HPDE6-E6E7 (cell line): ENCODE results near the gene LMNTD2.

Source experiments
- DNase-seq: peaks from one replicate; pipeline ENCODE4 v3.0.0; 2011; ENCODE audit warnings: missing footprints; ENCODE audit errors: extremely low spot score

LMNTD2 gene

DNA sequence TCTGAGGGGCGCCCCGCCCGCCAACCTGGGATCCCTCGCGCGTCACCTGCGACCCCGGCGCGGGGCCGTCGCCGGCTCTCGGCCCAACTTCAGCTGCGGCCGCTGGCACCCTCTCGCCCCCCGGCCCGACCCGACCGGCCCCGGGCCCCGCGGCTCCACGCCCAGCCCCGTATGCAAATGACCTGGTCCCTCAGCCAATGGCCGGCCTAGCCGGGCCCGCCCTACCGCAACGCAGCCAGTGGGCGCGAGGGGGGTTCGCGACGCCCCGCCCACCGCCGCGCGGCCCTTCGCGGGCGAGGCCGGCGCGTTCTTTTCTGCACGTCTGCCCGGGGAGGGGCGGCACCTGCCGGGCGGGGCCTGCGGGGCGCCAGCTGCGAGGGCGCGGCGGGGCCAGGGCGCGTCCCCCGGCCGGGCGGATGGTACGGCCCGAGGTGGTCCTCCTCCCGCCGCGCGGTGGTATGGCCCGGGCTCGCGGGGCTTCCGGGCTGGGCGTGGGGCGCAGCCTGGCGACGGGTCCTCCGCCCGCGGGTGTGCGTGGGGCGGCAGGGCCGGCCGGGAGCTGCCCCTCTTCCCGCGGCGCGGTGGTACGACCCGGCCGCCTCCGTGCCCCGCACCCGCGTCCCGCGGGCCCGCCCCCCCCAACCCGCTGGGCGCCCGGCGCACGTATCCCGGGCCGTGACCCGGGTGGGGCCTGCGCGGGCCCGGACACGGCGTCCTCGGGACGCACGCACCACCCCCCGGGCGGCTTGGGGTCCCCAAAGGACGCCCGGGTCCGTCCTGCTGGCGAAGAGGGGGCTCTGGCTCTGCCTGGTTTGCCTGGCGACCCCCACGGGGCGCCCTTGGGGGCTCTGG lies 8.0 kb upstream of the LMNTD2 start:
- peak; percentile 89 for DNase-seq

DNA sequence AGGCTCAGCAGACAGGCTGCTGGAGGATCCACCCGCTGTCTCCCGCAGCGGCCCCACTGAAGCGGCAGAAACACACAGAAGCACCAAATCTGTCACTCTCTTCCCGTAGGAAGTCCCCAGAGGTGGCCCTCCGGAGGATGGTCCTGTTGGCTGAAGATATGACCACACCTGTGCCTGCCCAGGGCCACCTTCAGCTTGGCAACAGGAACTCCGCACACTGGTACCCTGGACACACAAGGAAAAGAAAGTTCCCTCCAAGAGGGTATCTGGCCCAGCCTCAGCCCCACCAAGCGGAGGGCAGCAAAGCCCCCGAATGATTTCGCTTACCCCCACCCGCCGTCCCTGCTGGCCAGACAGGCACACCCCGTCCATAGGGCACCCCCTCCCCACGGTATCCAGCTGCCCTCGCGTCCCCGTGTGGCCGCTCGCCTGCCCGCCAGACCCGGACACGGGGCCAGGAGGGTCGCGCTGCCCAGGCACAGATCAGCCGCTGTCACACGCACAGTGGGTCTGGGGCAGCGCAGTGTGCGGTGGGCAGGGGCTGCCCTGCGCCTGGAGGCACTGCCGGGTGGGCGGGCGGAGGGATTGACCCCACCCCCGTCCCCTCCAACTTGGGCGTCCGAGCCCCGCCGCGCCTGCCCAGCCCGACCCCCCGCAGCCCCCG lies 7.2 kb upstream of the LMNTD2 start:
- DNase-seq: no peak

DNA sequence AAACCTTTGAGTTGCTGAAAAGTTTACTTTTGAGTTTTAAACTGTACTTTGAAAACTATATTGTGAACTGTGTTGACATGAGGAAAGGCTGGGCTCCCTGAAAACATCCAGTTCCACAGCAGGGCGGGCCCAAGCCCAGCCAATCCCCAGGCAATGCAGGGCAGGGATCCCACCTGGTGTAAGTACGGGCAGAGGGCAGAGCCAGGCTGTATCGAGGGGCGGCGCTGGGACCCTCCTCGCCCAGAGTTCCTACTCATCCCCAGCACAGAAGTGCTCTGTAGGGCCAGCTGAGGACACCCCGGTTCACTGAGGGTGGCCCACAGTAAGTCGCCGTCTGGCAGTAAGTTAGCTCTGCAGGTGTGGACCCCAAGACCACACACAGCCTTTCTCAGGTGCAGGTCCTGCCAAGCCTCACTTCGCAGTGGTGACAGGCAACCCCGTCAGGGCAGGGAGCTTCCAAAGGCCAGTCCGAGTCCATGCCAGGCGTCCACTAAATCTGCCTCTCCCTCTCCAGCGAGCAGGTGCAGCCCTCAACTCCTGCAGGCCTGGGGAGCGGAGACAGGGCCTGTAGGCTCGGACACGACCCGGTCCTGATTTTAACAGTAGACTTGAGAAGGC lies 6.6 kb upstream of the LMNTD2 start:
- no peak for DNase-seq

DNA sequence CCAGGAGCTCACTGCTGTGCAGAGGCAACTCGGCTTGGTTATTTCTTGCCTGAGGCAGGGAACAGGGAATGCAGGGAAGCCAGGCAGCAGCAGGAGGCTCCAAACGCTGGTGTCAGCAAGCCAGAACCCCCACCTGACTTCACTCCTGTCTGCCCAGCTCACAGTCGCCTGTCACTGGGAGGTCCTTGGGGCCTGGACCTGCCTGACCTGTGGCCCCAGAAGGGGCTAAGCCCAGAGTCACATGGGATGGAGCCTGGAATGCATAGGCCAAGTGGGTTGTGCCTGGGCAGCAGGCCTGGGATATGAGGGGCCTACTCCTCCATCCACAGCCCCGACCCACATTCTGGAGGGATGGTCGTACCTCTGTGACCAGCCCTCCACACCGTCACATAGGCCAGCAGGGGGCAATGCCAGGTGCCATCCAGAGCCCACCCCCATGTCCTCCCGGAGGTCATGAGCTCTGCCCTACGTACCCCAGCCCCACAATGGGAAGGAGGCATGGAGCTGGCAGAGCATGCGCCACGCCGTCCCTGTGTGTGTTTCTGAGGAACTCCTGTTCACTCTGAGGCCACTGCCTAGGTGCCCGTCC lies 5.5 kb upstream of the LMNTD2 start:
- no peak for DNase-seq

DNA sequence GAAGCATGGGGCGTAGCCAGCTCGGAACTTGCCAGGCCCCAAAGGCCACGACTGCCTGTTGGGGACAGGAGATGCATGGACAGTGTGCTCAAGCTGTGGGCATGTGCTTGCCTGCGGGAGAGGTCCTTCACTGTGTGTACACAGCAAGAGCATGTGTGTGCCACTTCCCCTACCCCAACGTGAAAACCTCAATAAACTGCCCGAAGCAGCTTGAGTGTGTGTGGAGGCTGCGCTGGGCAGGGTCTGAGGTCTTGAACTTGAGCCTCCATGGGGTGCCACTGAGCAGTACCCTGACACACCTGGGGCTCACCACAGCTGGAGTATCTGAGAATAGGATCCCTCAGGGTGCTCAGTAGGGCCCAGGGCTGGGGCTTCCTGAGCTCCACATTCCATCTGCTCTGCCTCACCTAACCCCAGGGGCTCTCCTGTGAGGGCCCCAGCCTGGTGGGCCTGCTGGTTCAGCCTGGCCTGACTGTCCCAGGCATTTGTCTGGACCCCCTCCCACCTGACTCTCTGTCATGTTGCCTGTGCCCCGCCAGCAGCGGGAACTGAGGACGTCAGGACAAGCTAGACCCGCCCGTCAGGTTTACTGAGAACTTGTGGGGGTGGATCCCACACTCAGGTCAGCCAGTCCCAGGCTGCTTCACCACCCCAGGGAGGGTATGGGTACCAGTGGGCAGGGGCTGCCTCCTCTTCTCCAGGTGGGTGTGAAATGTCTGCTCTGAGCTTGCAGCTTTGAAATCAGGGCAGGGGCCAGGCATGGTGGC lies 3.5 kb upstream of the LMNTD2 start:
- DNase-seq: no peak

DNA sequence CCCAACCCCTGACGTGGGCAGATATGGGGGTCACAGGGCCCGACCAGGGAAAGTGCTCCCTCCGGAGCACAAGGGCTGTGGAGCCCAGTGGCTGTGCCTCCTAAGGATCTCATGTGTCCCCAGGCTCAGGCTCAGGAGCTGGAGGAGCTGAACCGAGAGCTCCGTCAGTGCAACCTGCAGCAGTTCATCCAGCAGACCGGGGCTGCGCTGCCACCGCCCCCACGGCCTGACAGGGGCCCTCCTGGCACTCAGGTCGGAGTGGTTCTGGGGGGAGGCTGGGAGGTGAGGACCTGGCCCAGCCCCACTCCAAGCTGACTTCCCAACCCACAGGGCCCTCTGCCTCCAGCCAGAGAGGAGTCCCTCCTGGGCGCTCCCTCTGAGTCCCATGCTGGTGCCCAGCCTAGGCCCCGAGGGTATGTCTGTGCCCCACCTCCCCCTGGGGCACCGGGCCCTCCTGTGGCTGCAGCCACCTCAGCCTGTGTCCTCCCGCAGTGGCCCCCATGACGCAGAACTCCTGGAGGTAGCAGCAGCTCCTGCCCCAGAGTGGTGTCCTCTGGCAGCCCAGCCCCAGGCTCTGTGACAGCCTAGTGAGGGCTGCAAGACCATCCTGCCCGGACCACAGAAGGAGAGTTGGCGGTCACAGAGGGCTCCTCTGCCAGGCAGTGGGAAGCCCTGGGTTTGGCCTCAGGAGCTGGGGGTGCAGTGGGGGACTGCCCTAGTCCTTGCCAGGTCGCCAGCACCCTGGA lies 2.7 kb upstream of the LMNTD2 start:
- DNase-seq: no peak

DNA sequence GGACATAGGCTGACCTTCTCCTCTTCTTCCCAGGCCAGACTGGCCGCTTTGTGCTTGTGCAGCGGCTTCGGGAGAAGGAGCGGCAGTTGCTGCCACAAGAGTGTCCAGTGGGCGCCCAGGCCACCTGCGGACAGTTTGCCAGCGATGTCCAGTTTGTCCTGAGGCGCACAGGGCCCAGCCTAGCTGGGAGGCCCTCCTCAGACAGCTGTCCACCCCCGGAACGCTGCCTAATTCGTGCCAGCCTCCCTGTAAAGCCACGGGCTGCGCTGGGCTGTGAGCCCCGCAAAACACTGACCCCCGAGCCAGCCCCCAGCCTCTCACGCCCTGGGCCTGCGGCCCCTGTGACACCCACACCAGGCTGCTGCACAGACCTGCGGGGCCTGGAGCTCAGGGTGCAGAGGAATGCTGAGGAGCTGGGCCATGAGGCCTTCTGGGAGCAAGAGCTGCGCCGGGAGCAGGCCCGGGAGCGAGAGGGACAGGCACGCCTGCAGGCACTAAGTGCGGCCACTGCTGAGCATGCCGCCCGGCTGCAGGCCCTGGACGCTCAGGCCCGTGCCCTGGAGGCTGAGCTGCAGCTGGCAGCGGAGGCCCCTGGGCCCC lies 1.6 kb upstream of the LMNTD2 start:
- DNase-seq: no peak

DNA sequence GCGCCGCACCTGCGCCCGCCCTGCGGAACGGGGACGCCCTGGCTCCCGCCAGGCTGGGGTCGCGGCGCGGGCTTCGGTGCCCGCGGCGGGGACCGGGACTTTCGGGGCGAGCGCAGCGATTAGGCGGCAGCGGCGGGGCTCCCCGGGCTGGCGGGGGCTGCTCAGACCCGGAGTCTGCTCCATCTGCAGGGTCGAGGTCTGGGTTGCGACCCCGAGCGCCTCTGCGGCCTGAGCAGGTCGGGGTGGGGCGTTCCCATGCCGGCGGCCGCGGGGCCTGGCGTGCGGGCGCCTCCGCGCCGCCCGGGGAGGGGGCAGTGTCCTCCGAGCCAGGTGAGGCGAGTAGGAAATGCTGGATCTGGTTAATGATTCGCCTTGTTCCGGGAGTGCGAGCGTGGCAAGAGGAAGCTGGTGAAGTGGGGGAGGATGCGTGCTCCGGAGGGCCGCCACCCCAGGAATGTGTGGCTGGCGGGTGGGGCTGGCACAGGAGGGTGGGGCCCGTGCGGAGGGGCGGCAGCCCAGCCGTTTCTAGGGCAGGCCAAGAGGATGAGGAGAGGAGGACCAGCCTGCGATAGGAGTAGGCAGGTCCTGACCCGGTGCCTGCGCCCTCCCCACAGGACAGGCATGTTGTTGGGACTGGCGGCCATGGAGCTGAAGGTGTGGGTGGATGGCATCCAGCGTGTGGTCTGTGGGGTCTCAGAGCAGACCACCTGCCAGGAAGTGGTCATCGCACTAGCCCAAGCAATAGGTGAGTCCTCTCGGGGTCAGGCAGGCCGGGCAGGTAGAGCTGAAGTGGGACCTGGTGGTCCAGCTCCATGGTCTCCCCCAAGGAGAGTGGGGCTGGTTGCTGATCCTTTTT lies 838 bp upstream of the LMNTD2 start:
- DNase-seq: no peak

DNA sequence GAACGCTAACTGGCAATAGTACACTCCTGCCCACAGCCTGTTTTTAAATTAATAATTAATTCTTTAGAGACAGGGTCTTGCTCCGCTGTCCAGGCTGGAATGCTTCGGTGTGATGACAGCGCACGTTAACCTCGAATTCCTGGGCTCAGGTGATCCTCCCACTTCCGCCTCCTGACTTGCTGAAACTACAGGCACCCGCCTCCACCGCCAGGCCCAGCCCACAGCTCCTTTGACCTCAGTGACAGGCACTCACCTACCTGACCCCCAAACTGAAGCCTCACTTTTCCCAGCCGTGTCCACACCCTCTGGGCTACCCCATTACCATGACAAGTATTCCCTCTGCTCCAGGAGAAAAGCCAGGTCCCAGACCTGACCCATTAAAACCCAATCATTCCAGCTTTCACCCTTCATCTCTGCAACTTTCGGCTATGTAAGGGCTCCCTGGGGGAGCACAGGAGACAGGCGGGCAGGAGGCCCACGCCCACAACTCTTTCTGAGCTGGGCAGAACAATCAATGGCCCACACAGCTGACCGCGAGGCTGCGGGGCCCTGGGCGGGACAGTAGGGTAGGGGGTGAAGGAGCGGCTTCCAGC lies 730 bp downstream of the LMNTD2 start:
- no peak for DNase-seq

DNA sequence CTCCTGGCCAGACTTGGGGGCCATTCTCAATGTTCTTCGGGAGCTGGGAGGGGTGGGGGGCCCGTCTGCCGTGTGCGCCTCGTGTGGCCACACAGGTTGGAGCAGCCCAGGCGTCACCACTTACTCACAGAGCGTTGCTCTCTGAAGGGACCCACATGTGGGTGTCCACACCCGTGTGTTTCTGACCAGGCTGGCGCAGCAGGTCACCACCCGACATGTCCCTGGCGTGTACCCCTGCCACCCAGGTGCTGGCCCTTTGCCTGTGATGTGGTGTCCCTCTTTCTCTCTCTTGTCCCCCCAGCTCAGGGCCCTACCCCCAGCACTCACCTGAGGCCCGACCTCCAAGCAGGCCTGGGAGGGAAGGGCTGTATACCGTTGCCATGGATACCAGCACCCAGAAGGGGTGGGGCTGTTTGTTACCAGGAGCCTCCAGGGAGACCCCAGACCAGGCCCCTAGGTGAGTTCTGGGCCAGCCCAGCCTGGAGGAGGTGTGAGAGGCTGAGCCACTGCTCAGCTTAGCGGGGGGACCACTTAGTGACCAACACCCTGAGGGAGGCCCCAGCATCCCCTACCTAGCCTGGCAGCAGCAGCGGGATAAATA lies 1.4 kb downstream of the LMNTD2 start:
- DNase-seq: no peak

DNA sequence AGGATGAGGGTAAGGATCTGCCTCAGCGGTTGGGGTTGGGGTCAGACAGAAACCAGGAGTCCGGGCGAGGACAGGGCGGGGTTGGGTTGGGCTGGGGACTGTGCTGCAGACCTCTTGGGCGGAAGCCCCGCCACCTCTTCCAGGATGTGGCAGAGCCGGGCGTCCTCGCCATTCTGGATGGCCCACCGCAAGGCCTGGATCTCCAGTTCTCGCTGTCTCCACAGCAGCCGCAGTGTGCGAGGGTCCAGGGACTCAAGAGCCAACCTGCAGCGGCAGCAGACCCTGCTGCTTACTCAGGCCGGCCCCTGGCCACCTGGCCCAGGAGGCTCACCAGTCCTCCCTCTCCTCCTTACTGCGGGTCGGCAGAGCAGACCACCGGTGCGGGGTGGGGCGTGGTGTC lies 2.0 kb downstream of the LMNTD2 start:
- no peak for DNase-seq

DNA sequence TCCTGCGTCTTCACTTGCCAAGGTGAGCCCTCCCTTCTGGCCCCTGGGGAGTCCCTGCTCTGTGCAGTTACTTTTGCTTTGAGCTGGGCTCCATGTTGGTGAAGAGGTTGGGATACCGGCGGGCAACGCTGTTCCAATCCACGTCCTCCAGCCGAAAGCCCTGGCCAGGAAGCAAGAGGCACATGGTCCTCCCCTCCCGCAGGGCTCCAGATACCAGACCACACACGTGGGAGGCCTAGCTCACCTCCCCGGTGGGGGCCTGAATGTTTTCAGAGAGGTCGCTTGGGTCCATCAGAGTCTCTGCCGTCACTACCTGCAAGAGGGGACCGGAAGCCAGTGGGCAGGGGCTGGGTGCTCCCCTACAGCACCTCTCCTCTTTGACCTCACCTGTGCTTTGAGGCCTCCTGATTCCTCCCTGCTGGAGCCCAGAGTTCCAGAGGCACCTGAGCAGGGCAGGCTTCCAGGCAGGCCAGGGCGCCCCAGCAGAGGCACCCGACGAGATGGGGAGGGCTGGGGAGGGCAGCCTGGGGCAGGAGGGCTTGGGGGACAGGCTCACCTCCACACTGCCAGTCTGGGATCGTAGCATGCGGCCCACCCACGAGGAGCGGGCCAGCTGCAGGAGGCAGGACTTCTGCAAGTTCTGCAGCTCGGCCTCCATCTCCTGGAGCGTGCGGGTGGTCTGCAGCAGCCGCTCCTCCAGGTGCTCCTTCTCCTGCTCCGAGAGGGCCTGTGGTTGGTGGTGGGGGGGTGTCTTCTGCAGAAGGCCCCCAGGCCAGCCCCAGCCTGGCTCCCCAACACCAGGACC lies 3.0 kb downstream of the LMNTD2 start:
- no peak for DNase-seq

DNA sequence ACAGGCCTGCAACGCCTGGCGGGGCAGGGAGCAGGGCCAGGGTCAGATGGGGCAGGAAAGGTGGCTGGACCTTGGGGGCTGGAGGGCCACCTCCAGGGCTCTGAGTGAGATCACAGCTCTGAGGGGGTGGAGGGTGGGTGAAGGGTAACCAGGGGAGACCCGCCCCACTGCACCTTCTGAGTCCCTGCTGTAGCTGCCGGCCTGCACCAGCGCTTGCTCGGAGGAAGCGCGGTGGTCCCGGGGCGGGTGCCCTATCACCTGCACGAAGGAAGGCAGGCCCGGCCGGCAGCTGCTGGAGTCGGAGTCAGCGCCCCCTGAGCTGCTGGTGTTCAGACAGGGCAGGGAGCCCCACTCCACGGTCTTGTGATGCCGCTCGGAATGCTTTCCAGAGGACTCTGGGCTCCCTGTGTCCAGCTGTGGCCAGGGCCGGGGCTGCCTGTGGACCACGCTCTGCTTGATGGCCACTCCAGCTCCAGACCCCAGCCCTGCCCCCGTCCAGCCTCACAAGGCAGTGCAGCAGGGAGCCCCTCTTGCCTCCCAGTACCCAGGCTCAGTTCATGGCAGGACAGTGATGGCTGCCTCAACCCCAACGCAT lies 3.8 kb downstream of the LMNTD2 start:
- no peak for DNase-seq

DNA sequence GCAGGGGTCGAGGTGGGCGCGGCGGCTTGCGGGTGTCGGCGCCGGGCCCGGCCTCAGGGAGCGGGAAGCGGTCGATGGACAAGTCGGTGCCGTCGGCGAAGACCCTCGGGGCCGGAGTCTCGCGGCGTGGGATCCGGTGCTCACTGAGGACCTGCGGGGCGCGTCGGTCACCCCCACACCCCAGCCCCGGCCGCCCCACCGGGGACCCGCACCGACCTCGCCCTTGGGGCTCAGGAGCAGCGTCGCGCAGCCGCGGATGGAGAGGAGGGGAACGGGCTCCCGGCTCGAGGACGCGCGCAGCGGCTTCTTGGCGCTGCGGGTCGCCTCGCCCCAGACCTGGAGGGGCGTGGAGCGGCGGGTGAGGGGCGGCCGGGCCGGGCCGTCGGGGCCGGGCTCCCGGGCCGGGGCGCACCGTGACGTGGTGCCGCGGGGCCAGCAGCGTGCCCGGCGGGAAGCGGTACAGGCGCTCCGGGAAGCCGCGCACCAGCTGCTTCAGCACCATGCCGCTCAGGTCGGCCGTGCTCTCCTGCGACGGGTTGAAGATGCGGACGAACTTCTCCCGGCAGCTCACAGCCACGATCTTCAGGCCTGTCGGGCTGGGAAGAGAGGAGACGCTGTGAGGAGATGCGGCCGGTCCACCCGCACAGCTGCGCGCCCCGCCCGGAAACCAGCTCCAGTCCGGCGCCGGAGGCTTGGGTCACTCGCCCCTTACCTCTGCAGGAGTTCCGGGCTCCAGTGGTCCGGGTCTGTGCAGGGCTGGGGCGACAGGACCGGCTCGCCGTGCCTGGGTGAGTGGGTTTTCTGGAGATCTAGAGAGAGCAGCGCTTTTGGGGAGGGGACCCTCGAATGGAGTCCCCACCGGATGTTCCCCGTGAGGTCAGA lies 4.5 kb downstream of the LMNTD2 start:
- DNase-seq: no peak

DNA sequence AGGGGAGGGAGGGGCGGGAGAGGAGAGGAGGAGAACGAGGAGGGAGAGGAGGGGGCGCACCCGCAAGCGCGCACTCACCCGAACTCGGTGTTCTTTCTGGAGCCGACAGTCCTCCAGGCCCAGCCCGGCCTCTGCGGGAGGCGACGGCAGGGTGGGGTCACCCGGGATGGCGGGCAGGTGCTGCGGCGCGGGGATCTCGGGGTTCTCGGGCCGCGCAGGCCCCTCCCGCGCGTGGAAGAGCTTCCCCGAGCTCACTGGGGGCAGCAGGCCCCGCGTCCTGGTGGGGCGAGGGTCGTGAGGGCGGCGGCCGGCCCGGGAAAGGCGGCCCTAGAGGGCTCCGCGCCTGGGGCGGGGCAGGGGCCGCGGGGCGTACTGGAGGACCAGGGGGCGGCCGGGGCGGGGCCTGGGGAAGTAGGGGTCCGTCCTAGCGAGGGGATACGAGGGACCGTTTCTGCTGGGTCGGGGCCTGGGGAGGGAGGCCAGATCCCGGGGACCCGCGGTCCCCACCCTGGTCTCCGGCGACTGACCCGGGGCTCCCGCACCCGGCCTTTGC lies 5.2 kb downstream of the LMNTD2 start:
- no peak for DNase-seq
